Measurements from ENCODE around the gene RGPD8.

Gene RGPD8

DNA sequence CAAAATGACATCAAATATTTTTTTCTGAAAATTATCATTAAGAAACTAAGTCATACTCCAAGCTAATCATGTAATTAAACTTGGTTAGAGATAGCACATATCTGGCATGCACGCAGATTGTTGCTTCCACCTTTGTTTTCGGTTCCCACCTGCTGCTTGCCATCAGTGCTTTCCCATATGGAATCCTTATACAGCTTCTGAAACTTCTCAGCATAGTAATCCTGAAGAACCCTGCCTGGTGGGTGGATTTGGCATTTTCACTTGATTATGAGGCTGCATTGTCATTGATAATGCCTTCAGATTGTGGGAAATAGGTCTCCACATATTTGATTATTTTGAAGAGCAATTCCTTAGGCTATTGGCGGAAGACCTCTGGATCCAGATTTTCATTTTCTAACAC lies 110.5 kb downstream of the RGPD8 start:
- DNase-seq, result no peak

DNA sequence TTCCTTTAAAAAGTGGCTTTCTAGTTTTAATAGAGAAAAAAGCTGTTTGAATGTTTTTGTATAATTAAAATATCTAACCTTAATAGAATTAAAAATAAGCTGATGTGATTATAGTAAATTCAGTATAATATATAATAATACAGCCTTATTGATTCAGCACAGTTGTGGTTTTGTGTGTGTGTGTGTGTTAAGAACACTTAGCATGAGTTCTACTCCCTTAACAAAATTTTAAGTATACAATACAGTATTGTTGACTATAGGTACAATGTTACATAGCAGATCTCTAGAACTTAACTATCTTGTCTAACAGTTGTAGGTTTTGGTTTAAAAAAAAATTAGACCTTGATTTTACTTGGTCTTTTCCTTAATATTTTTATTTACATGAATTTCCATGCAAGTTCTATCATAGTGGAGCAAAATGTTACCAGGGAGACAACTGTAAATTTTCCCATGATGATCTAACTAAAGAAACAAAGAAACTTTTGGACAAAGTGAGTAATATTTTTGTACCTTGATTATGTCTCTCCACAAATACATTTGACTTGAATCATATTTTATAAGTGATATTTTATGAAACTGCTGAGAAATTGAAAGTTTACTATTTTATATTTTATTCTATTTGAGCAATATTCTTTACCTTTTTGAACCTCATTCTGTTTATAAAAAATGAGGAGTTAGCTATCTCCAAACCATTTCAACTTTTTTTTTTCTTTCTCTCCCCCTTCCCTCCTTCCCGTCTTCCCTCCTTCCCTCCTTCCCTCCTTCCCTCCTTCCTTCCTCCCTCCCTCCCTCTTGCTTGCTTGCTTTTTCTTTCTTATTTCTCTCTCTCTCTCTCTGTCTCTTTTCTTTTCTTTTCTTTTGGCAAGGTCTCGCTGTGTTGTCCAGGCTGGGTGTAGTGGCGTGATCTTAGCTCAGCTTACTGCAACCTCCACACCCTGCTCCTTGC lies 111.8 kb downstream of the RGPD8 start:
- no peak for DNase-seq
